H9 (cell line): ENCODE measurements around the gene TEAD2. TPM values are rescaled to one million over a fixed set of nuclear protein-coding genes. Genes with fewer than 3 reads are reported as not detected.
A peak's percentile ranks its signal among the peaks of the same experiment; 100 is the strongest.

ENCODE experiments used
- DNase-seq: peaks from one replicate; pipeline ENCODE4 v3.0.0-alpha.2; 2017
- H2AFZ ChIP-seq: one replicate; pipeline ENCODE4 v1.6.1; 2013; ENCODE audit warnings: mild to moderate bottlenecking, low read length, control low read depth, moderate library complexity
- H2AK5ac ChIP-seq: 2 replicates; pipeline ENCODE4 v1.6.1; 2013; ENCODE audit warnings: low read length, control low read depth, mixed read lengths; ENCODE audit not compliant: insufficient read length
- H2BK120ac ChIP-seq: one replicate; pipeline ENCODE4 v1.6.1; 2013; ENCODE audit warnings: low read depth, mild to moderate bottlenecking, low read length, control low read depth, inconsistent platforms; ENCODE audit not compliant: poor library complexity, severe bottlenecking
- H2BK12ac ChIP-seq: 2 replicates; pipeline ENCODE4 v1.6.1; 2013; ENCODE audit warnings: low read length, control low read depth, mixed read lengths, low read depth; ENCODE audit not compliant: insufficient read length
- H2BK15ac ChIP-seq: 2 replicates; pipeline ENCODE4 v1.6.1; 2013; ENCODE audit warnings: low read depth, low read length, control low read depth
- H2BK20ac ChIP-seq: one replicate; pipeline ENCODE4 v1.6.1; 2013; ENCODE audit warnings: low read depth, mild to moderate bottlenecking, low read length, control low read depth, inconsistent platforms; ENCODE audit not compliant: poor library complexity, severe bottlenecking
- H2BK5ac ChIP-seq: 2 replicates; pipeline ENCODE4 v1.6.1; 2013; ENCODE audit warnings: low read length, control low read depth, mixed read lengths; ENCODE audit not compliant: insufficient read length
- H3K14ac ChIP-seq: 2 replicates; pipeline ENCODE4 v1.6.1; 2013; ENCODE audit warnings: low read length, control low read depth; ENCODE audit not compliant: insufficient read depth
- H3K18ac ChIP-seq: 2 replicates; pipeline ENCODE4 v1.6.1; 2013; ENCODE audit warnings: low read depth, mild to moderate bottlenecking, mixed read lengths, low read length, control low read depth; ENCODE audit not compliant: insufficient read length
- H3K23ac ChIP-seq: 2 replicates; pipeline ENCODE4 v1.6.1; 2013; ENCODE audit warnings: low read length, control low read depth, mixed read lengths, low read depth; ENCODE audit not compliant: insufficient read length
- H3K23me2 ChIP-seq: 2 replicates; pipeline ENCODE4 v1.6.1; 2013; ENCODE audit warnings: low read depth, mild to moderate bottlenecking, mixed read lengths, low read length, control low read depth; ENCODE audit not compliant: insufficient read length, poor library complexity, severe bottlenecking
- H3K27ac ChIP-seq: 2 replicates; pipeline ENCODE4 v1.5.1; 2013; ENCODE audit warnings: low read length, control low read depth, mixed read lengths, low read depth; ENCODE audit not compliant: insufficient read length
- H3K27me3 ChIP-seq: 2 replicates; pipeline ENCODE4 v1.6.1; 2013; ENCODE audit warnings: low read length, control low read depth, inconsistent platforms; ENCODE audit not compliant: insufficient read depth
- H3K4ac ChIP-seq: 2 replicates; pipeline ENCODE4 v1.6.1; 2013; ENCODE audit warnings: low read depth, mild to moderate bottlenecking, control low read depth, inconsistent platforms, low read length, moderate library complexity
- H3K4me1 ChIP-seq: 2 replicates; pipeline ENCODE4 v1.6.1; 2013; ENCODE audit warnings: low read length, control low read depth, inconsistent platforms; ENCODE audit not compliant: insufficient read depth
- H3K4me2 ChIP-seq: 2 replicates; pipeline ENCODE4 v1.6.1; 2013; ENCODE audit warnings: low read length, control low read depth, mixed read lengths; ENCODE audit not compliant: insufficient read length, insufficient read depth
- H3K56ac ChIP-seq: 2 replicates; pipeline ENCODE4 v1.6.1; 2013; ENCODE audit warnings: low read depth, mild to moderate bottlenecking, mixed read lengths, low read length, control low read depth; ENCODE audit not compliant: insufficient read length
- H3K79me1 ChIP-seq: 2 replicates; pipeline ENCODE4 v1.6.1; 2013; ENCODE audit warnings: low read depth, mild to moderate bottlenecking, moderate library complexity, low read length, control low read depth, inconsistent platforms; ENCODE audit not compliant: insufficient read depth, poor library complexity, severe bottlenecking
- H3K79me2 ChIP-seq: 2 replicates; pipeline ENCODE4 v1.6.1; 2013; ENCODE audit warnings: low read length, control low read depth, inconsistent platforms; ENCODE audit not compliant: insufficient read depth
- H3K9ac ChIP-seq: 2 replicates; pipeline ENCODE4 v1.6.1; 2013; ENCODE audit warnings: low read length, control low read depth, mixed read lengths; ENCODE audit not compliant: insufficient read length; ENCODE audit errors: extremely low read depth
- H3K9me3 ChIP-seq: one replicate; pipeline ENCODE4 v1.6.1; 2013; ENCODE audit warnings: low read depth, low read length, inconsistent platforms; ENCODE audit not compliant: control insufficient read depth
- H3T11ph ChIP-seq: one replicate; pipeline ENCODE4 v1.6.1; 2013; ENCODE audit warnings: mild to moderate bottlenecking, low read length, control low read depth, inconsistent platforms
- H4K20me1 ChIP-seq: one replicate; pipeline ENCODE4 v1.6.1; 2013; ENCODE audit not compliant: control insufficient read depth, insufficient read length, insufficient read depth
- H4K5ac ChIP-seq: 2 replicates; pipeline ENCODE4 v1.6.1; 2013; ENCODE audit warnings: low read depth, mild to moderate bottlenecking, mixed read lengths, low read length, control low read depth; ENCODE audit not compliant: insufficient read length
- H4K8ac ChIP-seq: replicated peaks from 2 replicates; pipeline ENCODE4 v1.6.1; 2013; ENCODE audit warnings: low read length, control low read depth, mixed read lengths, low read depth; ENCODE audit not compliant: insufficient read length
- H4K91ac ChIP-seq: 2 replicates; pipeline ENCODE4 v1.6.1; 2013; ENCODE audit warnings: low read depth, mild to moderate bottlenecking, moderate library complexity, mixed read lengths, low read length, control low read depth; ENCODE audit not compliant: insufficient read length
- H3K27ac Mint-ChIP-seq, 3 experiments: 2 replicates in 2 of 3; 3 replicates in 1 of 3; pipeline ENCODE4 v1.8.0; 2020 to 2021; ENCODE audit warnings: mixed read lengths in 3 of 3, mild to moderate bottlenecking in 1 of 3, moderate library complexity in 1 of 3
- H3K27me3 Mint-ChIP-seq: 2 replicates; pipeline ENCODE4 v1.8.0; 2021; ENCODE audit warnings: low read depth, mild to moderate bottlenecking, moderate library complexity, mixed read lengths
- H3K36me3 Mint-ChIP-seq, 3 experiments: 2 replicates in 2 of 3; 3 replicates in 1 of 3; pipeline ENCODE4 v1.8.0; 2020 to 2021; ENCODE audit warnings: low read depth in 3 of 3, mixed read lengths in 3 of 3; ENCODE audit not compliant: insufficient read depth in 1 of 3
- H3K4me1 Mint-ChIP-seq, 2 experiments: 2 replicates each; pipeline ENCODE4 v1.8.0; 2020; ENCODE audit warnings: mixed read lengths in 2 of 2
- H3K4me3 Mint-ChIP-seq, 2 experiments: 2 replicates in 1 of 2; 3 replicates in 1 of 2; pipeline ENCODE4 v1.8.0; 2020 to 2021; ENCODE audit warnings: mild to moderate bottlenecking in 2 of 2, mixed read lengths in 2 of 2, moderate library complexity in 1 of 2
- H3K9me3 Mint-ChIP-seq, 2 experiments: 2 replicates in 1 of 2; 3 replicates in 1 of 2; pipeline ENCODE4 v1.8.0; 2020; ENCODE audit warnings: mild to moderate bottlenecking in 2 of 2, mixed read lengths in 2 of 2, moderate library complexity in 1 of 2
- WGBS: extraction: QIAGEN DNeasy Blood & Tissue Kit; methylation state at CpG from one replicate; pipeline ENCODE4 v1.1.7; 2013; ENCODE audit warnings: missing lambda C conversion rate, low lambda C conversion rate, mixed read lengths; ENCODE audit not compliant: insufficient read length; ENCODE audit errors: extremely low coverage; 5-methylcytosine and 5-hydroxymethylcytosine counted together
- total RNA-seq: library from RNA; stranded (reverse); gene quantifications from 2 replicates; pipeline ENCODE4 v1.2.1, GENCODE V29; 2021
- TF ChIP-seq, protein P1 (sequence below): fragments of 200-600 bp; sonication (generic); conservative IDR thresholded peaks from 3 replicates; pipeline ENCODE4 v1.8.0; 2021; ENCODE audit warnings: antibody characterized with exemption, mild to moderate bottlenecking

The TEAD2 gene
- total RNA-seq, 1 experiment from 2014 or later = 126 TPM

DNA sequence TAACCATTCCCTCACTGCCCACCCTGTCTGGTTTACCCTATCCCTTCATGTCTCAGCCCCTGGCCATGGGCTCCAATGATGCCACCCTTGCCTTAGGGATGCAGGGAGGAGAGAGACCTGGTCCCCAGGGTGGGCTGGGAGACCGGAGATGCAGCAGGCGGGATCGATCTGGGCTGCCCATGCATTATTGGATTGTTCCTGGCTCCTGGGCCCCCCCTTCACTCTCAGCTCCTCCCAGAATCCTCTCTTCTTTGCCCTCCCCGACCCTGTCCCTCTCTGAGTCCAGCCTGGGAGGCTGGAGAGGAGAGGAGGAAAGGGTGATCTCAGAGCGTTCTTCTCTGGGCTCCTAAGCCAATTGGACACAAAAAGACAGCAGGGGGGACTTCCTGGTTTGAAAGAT is 31.7 kb upstream of the TEAD2 start:
- H3K56ac ChIP-seq = no peak overlapping the region
- no peak overlapping the region for H2BK12ac ChIP-seq
- no peaks in the 10 kb centered on the region for H3K4me1 ChIP-seq
- H2BK5ac ChIP-seq = no peak overlapping the region
- H2BK20ac ChIP-seq = no peak overlapping the region
- no peak overlapping the region for H3T11ph ChIP-seq
- Mint-ChIP-seq H3K27ac (peak overlapping the region in 1 of 3 experiments; percentile 46; a peak in 2 of 7 replicates), H3K27me3 (peaks cover 13% of the 10 kb centered on the region), H3K4me3 (no peak overlapping the region), H3K36me3 (0 out of 7 replicates have a peak, but pooled peaks cover 0 to 1% (median 0%) of the 10 kb centered on the region in 3 experiments), H3K4me1 (peaks cover 28 to 50% of the 10 kb centered on the region in 2 experiments), H3K9me3 (no peaks in the 10 kb centered on the region; a peak in 1 of 5 replicates)
- no peak overlapping the region for H3K23ac ChIP-seq
- H3K23me2 ChIP-seq = no peaks in the 10 kb centered on the region
- no peak overlapping the region for H3K27ac ChIP-seq
- no peaks in the 10 kb centered on the region for H3K9me3 ChIP-seq
- H4K20me1 ChIP-seq = no peaks in the 10 kb centered on the region
- no peak overlapping the region for H3K9ac ChIP-seq
- H3K79me2 ChIP-seq = no peaks in the 10 kb centered on the region
- no peak for DNase-seq
- H3K14ac ChIP-seq = no peak overlapping the region
- H2BK120ac ChIP-seq = no peak overlapping the region
- no peak overlapping the region for H3K4me2 ChIP-seq
- no peak overlapping the region for H3K4ac ChIP-seq
- no peak overlapping the region for H2AFZ ChIP-seq
- no peak overlapping the region for H4K8ac ChIP-seq
- H3K18ac ChIP-seq = no peak overlapping the region
- TF ChIP-seq, protein P1, sequence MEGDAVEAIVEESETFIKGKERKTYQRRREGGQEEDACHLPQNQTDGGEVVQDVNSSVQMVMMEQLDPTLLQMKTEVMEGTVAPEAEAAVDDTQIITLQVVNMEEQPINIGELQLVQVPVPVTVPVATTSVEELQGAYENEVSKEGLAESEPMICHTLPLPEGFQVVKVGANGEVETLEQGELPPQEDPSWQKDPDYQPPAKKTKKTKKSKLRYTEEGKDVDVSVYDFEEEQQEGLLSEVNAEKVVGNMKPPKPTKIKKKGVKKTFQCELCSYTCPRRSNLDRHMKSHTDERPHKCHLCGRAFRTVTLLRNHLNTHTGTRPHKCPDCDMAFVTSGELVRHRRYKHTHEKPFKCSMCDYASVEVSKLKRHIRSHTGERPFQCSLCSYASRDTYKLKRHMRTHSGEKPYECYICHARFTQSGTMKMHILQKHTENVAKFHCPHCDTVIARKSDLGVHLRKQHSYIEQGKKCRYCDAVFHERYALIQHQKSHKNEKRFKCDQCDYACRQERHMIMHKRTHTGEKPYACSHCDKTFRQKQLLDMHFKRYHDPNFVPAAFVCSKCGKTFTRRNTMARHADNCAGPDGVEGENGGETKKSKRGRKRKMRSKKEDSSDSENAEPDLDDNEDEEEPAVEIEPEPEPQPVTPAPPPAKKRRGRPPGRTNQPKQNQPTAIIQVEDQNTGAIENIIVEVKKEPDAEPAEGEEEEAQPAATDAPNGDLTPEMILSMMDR = no peak
- no peaks in the 10 kb centered on the region for H3K79me1 ChIP-seq
- no peak overlapping the region for H2BK15ac ChIP-seq
- no CpG with 5 or more reads among the region's 5 CpGs for WGBS
- no peak overlapping the region for H4K91ac ChIP-seq
- H3K27me3 ChIP-seq = no peaks in the 10 kb centered on the region
- H4K5ac ChIP-seq = no peak overlapping the region
- H2AK5ac ChIP-seq = no peak overlapping the region
